GM23248 (cell line): ENCODE results near the gene C18orf63. TPM values are rescaled to one million over a fixed set of nuclear protein-coding genes. Genes with fewer than 3 reads are reported as not detected.

Experiments used
- DNase-seq: peaks from one replicate; pipeline ENCODE4 v3.0.0-alpha.2; 2015
- H2AFZ ChIP-seq: fragments of 200-600 bp; sonication (generic); 2 replicates; pipeline ENCODE4 v1.6.1; 2016; ENCODE audit warnings: antibody characterized with exemption
- H3F3A ChIP-seq: fragments of 200-600 bp; sonication (generic); 2 replicates; pipeline ENCODE4 v1.6.1; 2016; ENCODE audit warnings: mild to moderate bottlenecking, antibody characterized with exemption, mixed run types; ENCODE audit not compliant: insufficient read depth
- H3K27ac ChIP-seq: fragments of 200-600 bp; sonication (generic); 2 replicates; pipeline ENCODE4 v1.5.1; 2016; ENCODE audit warnings: mild to moderate bottlenecking
- H3K27me3 ChIP-seq: fragments of 200-600 bp; sonication (generic); replicated peaks from 2 replicates; pipeline ENCODE4 v1.6.1; 2016; ENCODE audit warnings: mild to moderate bottlenecking; ENCODE audit not compliant: insufficient read depth
- H3K36me3 ChIP-seq: fragments of 200-600 bp; sonication (generic); 2 replicates; pipeline ENCODE4 v1.6.1; 2016; ENCODE audit warnings: low read depth, mild to moderate bottlenecking
- H3K4me1 ChIP-seq: fragments of 200-600 bp; sonication (generic); 2 replicates; pipeline ENCODE4 v1.6.1; 2016; ENCODE audit warnings: mild to moderate bottlenecking; ENCODE audit not compliant: insufficient read depth
- H3K4me2 ChIP-seq: fragments of 200-600 bp; sonication (generic); one replicate; pipeline ENCODE4 v1.6.1; 2016; ENCODE audit warnings: mild to moderate bottlenecking; ENCODE audit not compliant: unreplicated experiment
- H3K4me3 ChIP-seq: fragments of 200-600 bp; sonication (generic); 2 replicates; pipeline ENCODE4 v1.5.1; 2016; ENCODE audit warnings: mild to moderate bottlenecking
- H3K79me2 ChIP-seq: fragments of 200-600 bp; sonication (generic); 2 replicates; pipeline ENCODE4 v1.6.1; 2016; ENCODE audit warnings: mild to moderate bottlenecking; ENCODE audit not compliant: insufficient read depth
- H3K9ac ChIP-seq: fragments of 200-600 bp; sonication (generic); 2 replicates; pipeline ENCODE4 v1.6.1; 2016; ENCODE audit warnings: mild to moderate bottlenecking
- H3K9me2 ChIP-seq: fragments of 200-600 bp; sonication (generic); 2 replicates; pipeline ENCODE4 v1.6.1; 2016; ENCODE audit warnings: mixed run types, mild to moderate bottlenecking, moderate library complexity; ENCODE audit not compliant: insufficient read depth
- H3K9me3 ChIP-seq: fragments of 200-600 bp; sonication (generic); one replicate; pipeline ENCODE4 v1.6.1; 2017; ENCODE audit warnings: low read depth
- H4K20me1 ChIP-seq: fragments of 200-600 bp; sonication (generic); 2 replicates; pipeline ENCODE4 v1.6.0; 2016; ENCODE audit not compliant: insufficient read depth
- EZH2 ChIP-seq: fragments of 200-600 bp; sonication (generic); IDR thresholded peaks from 2 replicates; pipeline ENCODE4 v1.6.1; 2018; ENCODE audit warnings: antibody characterized with exemption, mild to moderate bottlenecking; ENCODE audit not compliant: insufficient read depth, poor library complexity, severe bottlenecking
- EZH2phosphoT487 ChIP-seq: fragments of 200-600 bp; sonication (generic); IDR thresholded peaks from 2 replicates; pipeline ENCODE4 v1.6.1; 2018; ENCODE audit warnings: antibody characterized with exemption, moderate library complexity, mild to moderate bottlenecking, low read depth; ENCODE audit not compliant: insufficient read depth
- WGBS, 2 experiments: methylation state at CpG; one replicate each; pipeline ENCODE4 v1.1.6; 2015 to 2017; ENCODE audit warnings: low lambda C conversion rate in 2 of 2, low coverage in 1 of 2; ENCODE audit errors: missing lambda C conversion rate in 2 of 2; 5-methylcytosine and 5-hydroxymethylcytosine counted together
- in situ Hi-C: fragments of 300-500 bp; cut with MboI; formaldehyde crosslinking; loops from 2 replicates; pipeline ENCODE4 v1.15.0; 2020
- polyA plus RNA-seq: library from polyadenylated mRNA; unstranded; fragments of >200 nt; fragmentation: Nextera tagmentation; extraction: Ambion mirVana; gene quantifications from 2 replicates; pipeline ENCODE4 v1.2.1, GENCODE V29; 2016
- total RNA-seq: library from RNA; depleted of rRNA; stranded (reverse); fragments of >200 nt; shearing (Covaris generic); gene quantifications from 2 replicates; pipeline ENCODE4 v1.2.3, GENCODE V29; 2014

Gene C18orf63
- total and polyA plus RNA-seq, 2 experiments from 2014 or later = not detected

DNA sequence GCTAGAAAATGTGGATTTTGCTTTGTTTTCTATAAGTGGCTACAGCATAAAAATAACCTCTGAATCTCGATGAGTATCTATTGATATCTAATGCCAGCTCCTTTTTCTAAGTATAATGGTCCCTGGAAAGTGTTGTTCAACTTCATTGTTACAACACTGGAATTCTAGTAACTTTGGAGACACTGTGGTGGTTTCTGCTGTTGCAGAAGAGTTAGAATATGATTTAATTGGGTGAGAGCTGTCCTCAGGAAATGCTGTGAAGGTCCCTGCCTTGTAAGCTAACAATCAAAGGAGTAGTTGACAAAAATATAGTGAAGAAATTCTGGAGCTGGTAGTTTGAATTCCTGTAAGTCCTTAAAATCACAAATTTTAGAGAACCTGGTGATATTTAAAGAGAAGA, 62.1 kb downstream of the C18orf63 start:
- Histone ChIP-seq H3K4me1 (no peaks in the 10 kb centered on the region), H3K36me3 (no peaks in the 10 kb centered on the region), H4K20me1 (no peaks in the 10 kb centered on the region), H3K4me2 (no peak overlapping the region), H3K4me3 (no peak overlapping the region), H3F3A (no peaks in the 10 kb centered on the region), H3K9me2 (no peaks in the 10 kb centered on the region), H2AFZ (no peak overlapping the region), H3K27me3 (0 out of 2 replicates have a peak, but pooled peaks cover 5% of the 10 kb centered on the region), H3K79me2 (no peaks in the 10 kb centered on the region), H3K27ac (no peak overlapping the region), H3K9ac (no peak overlapping the region), H3K9me3 (no peaks in the 10 kb centered on the region)
- WGBS, 2 experiments = 3 to 5% methylated on average over 1 of the region's 1 CpG
- in situ Hi-C loops = no loop called here
- TF ChIP-seq EZH2 (no peak), EZH2phosphoT487 (no peak)
- DNase-seq = no peak

DNA sequence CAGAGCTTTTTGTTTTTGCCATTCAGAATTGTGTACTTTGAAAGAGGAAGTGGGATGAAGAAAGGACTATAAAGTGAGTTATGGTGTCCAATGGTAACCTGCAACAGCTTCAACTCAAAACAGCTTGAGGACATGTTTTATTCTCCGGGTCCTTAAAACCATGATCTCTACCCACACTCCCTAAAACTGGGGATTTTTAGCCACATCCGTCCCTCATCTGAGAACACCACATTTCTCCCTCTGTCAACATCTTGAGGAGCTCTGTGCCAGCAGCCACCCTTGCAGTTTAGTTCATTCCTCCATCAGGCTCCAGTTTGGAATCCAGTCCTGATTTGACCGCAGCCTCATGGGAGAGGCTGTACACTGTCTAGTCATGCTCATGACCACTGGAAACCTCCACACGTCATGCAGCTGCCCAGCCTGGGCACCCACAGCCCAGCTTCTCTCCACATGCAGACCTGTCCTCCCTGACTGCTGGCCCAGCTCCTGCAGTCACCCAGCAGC, 62.6 kb downstream of the C18orf63 start:
- H3K79me2 ChIP-seq = no peaks in the 10 kb centered on the region
- H3K4me3 ChIP-seq = no peak overlapping the region
- DNase-seq = peak; percentile 66
- H2AFZ ChIP-seq = no peak overlapping the region
- in situ Hi-C loops = no loop called here
- no peaks in the 10 kb centered on the region for H3K9me3 ChIP-seq
- no peaks in the 10 kb centered on the region for H3K9me2 ChIP-seq
- no peaks in the 10 kb centered on the region for H3K4me1 ChIP-seq
- 0 to 3% methylated on average over 4 of the region's 4 CpGs for WGBS, 2 experiments
- no peak overlapping the region for H3K27ac ChIP-seq
- no peaks in the 10 kb centered on the region for H3K36me3 ChIP-seq
- 0 out of 2 replicates have a peak, but pooled peaks cover 5% of the 10 kb centered on the region for H3K27me3 ChIP-seq
- H4K20me1 ChIP-seq = no peaks in the 10 kb centered on the region
- no peak overlapping the region for H3K9ac ChIP-seq
- TF ChIP-seq EZH2phosphoT487 (no peak), EZH2 (no peak)
- no peaks in the 10 kb centered on the region for H3F3A ChIP-seq
- H3K4me2 ChIP-seq = no peak overlapping the region

DNA sequence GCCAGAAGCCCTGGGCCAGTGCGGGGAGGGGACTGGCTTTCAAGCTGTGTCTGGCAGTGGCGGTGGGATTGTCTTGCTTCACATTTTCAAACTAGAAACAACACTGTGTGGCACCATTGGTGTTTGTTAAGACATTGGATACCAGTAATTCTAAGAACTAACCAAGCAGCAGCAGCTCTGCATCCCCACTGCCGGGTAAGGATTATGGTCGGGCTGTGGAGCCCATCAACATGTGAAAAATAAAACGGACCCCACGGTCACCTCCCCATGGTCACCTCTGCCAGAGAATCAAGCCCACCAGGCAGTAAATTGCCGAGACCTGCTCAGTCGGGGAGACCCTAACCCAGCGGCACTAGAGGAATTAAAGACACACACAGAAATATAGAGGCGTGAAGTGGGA, 65.3 kb downstream of the C18orf63 start:
- Histone ChIP-seq H2AFZ (no peak overlapping the region), H3K9me2 (no peaks in the 10 kb centered on the region), H3K9ac (no peak overlapping the region), H3K27me3 (peaks cover 5% of the 10 kb centered on the region; the same call in 1 of the 2 replicates), H3K4me2 (no peak overlapping the region), H3K27ac (no peak overlapping the region), H3K4me3 (no peak overlapping the region), H3K79me2 (no peaks in the 10 kb centered on the region), H3F3A (no peaks in the 10 kb centered on the region), H3K9me3 (no peaks in the 10 kb centered on the region), H4K20me1 (no peaks in the 10 kb centered on the region), H3K36me3 (no peaks in the 10 kb centered on the region), H3K4me1 (no peaks in the 10 kb centered on the region)
- 78 to 80% methylated on average over 10 of the region's 10 CpGs for WGBS, 2 experiments
- DNase-seq = no peak
- no peak for TF ChIP-seq EZH2phosphoT487
- TF ChIP-seq EZH2 = no peak
- in situ Hi-C loops = no loop called here

DNA sequence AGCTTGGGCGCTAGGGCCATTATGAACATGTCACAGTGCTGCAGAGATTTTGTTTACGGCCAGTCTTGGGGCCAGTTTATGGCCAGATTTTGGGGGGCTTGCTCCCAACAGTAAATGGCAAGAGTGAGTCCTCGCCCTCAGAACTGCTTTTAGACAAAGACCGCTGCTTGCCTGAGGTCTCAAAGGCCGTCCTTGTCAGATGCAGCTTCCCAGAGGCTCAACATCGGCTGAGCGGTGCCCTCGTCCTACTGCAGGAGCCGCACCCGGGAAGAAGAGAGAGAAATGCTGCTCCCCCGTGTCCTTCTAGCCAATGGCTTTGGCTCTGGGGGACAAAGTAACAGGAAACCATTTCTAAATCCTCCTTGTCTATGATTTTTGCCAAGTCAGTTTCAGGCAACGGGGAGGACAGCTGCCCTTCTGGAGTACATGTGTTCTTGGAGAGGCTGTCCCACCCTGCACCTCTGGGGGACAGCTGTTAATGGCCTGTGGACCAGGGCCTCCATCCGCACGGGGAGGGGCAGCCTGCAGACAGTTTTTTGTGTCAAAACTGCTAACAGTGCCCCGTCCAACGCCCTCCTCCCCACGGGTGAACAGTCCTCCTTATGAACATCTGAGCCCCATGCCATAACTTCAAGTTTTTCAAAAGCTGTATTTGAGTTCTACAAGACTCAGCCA, 66.1 kb downstream of the C18orf63 start:
- DNase-seq = no peak
- H2AFZ ChIP-seq = no peak overlapping the region
- no peaks in the 10 kb centered on the region for H3K36me3 ChIP-seq
- no peak overlapping the region for H3K4me3 ChIP-seq
- no peaks in the 10 kb centered on the region for H4K20me1 ChIP-seq
- H3K4me2 ChIP-seq = no peak overlapping the region
- H3K27ac ChIP-seq = no peak overlapping the region
- no peaks in the 10 kb centered on the region for H3K9me2 ChIP-seq
- H3K79me2 ChIP-seq = no peaks in the 10 kb centered on the region
- no peaks in the 10 kb centered on the region for H3F3A ChIP-seq
- peaks cover 5% of the 10 kb centered on the region; the same call in 1 of the 2 replicates for H3K27me3 ChIP-seq
- H3K9me3 ChIP-seq = no peaks in the 10 kb centered on the region
- H3K9ac ChIP-seq = no peak overlapping the region
- H3K4me1 ChIP-seq = no peaks in the 10 kb centered on the region
- WGBS, 2 experiments = 48 to 49% methylated on average over 17 of the region's 17 CpGs
- in situ Hi-C loops = no loop called here
- no peak for TF ChIP-seq EZH2
- TF ChIP-seq EZH2phosphoT487 = no peak
